H9 (cell line): Measurements from ENCODE around the gene TYMP. TPM values are rescaled to one million over a fixed set of nuclear protein-coding genes. Genes with fewer than 3 reads are reported as not detected.
A peak's percentile ranks its signal among the peaks of the same experiment; 100 is the strongest.

Source experiments
- DNase-seq: peaks from one replicate; pipeline ENCODE4 v3.0.0-alpha.2; 2017
- H2AFZ ChIP-seq: one replicate; pipeline ENCODE4 v1.6.1; 2013; ENCODE audit warnings: mild to moderate bottlenecking, low read length, control low read depth, moderate library complexity
- H2AK5ac ChIP-seq: 2 replicates; pipeline ENCODE4 v1.6.1; 2013; ENCODE audit warnings: low read length, control low read depth, mixed read lengths; ENCODE audit not compliant: insufficient read length
- H2BK120ac ChIP-seq: one replicate; pipeline ENCODE4 v1.6.1; 2013; ENCODE audit warnings: low read depth, mild to moderate bottlenecking, low read length, control low read depth, inconsistent platforms; ENCODE audit not compliant: poor library complexity, severe bottlenecking
- H2BK12ac ChIP-seq: 2 replicates; pipeline ENCODE4 v1.6.1; 2013; ENCODE audit warnings: low read length, control low read depth, mixed read lengths, low read depth; ENCODE audit not compliant: insufficient read length
- H2BK15ac ChIP-seq: 2 replicates; pipeline ENCODE4 v1.6.1; 2013; ENCODE audit warnings: low read depth, low read length, control low read depth
- H2BK20ac ChIP-seq: one replicate; pipeline ENCODE4 v1.6.1; 2013; ENCODE audit warnings: low read depth, mild to moderate bottlenecking, low read length, control low read depth, inconsistent platforms; ENCODE audit not compliant: poor library complexity, severe bottlenecking
- H2BK5ac ChIP-seq: 2 replicates; pipeline ENCODE4 v1.6.1; 2013; ENCODE audit warnings: low read length, control low read depth, mixed read lengths; ENCODE audit not compliant: insufficient read length
- H3K14ac ChIP-seq: 2 replicates; pipeline ENCODE4 v1.6.1; 2013; ENCODE audit warnings: low read length, control low read depth; ENCODE audit not compliant: insufficient read depth
- H3K18ac ChIP-seq: 2 replicates; pipeline ENCODE4 v1.6.1; 2013; ENCODE audit warnings: low read depth, mild to moderate bottlenecking, mixed read lengths, low read length, control low read depth; ENCODE audit not compliant: insufficient read length
- H3K23ac ChIP-seq: 2 replicates; pipeline ENCODE4 v1.6.1; 2013; ENCODE audit warnings: low read length, control low read depth, mixed read lengths, low read depth; ENCODE audit not compliant: insufficient read length
- H3K23me2 ChIP-seq: 2 replicates; pipeline ENCODE4 v1.6.1; 2013; ENCODE audit warnings: low read depth, mild to moderate bottlenecking, mixed read lengths, low read length, control low read depth; ENCODE audit not compliant: insufficient read length, poor library complexity, severe bottlenecking
- H3K27ac ChIP-seq: 2 replicates; pipeline ENCODE4 v1.5.1; 2013; ENCODE audit warnings: low read length, control low read depth, mixed read lengths, low read depth; ENCODE audit not compliant: insufficient read length
- H3K27me3 ChIP-seq: 2 replicates; pipeline ENCODE4 v1.6.1; 2013; ENCODE audit warnings: low read length, control low read depth, inconsistent platforms; ENCODE audit not compliant: insufficient read depth
- H3K4ac ChIP-seq: 2 replicates; pipeline ENCODE4 v1.6.1; 2013; ENCODE audit warnings: low read depth, mild to moderate bottlenecking, control low read depth, inconsistent platforms, low read length, moderate library complexity
- H3K4me1 ChIP-seq: 2 replicates; pipeline ENCODE4 v1.6.1; 2013; ENCODE audit warnings: low read length, control low read depth, inconsistent platforms; ENCODE audit not compliant: insufficient read depth
- H3K4me2 ChIP-seq: 2 replicates; pipeline ENCODE4 v1.6.1; 2013; ENCODE audit warnings: low read length, control low read depth, mixed read lengths; ENCODE audit not compliant: insufficient read length, insufficient read depth
- H3K56ac ChIP-seq: 2 replicates; pipeline ENCODE4 v1.6.1; 2013; ENCODE audit warnings: low read depth, mild to moderate bottlenecking, mixed read lengths, low read length, control low read depth; ENCODE audit not compliant: insufficient read length
- H3K79me1 ChIP-seq: 2 replicates; pipeline ENCODE4 v1.6.1; 2013; ENCODE audit warnings: low read depth, mild to moderate bottlenecking, moderate library complexity, low read length, control low read depth, inconsistent platforms; ENCODE audit not compliant: insufficient read depth, poor library complexity, severe bottlenecking
- H3K79me2 ChIP-seq: 2 replicates; pipeline ENCODE4 v1.6.1; 2013; ENCODE audit warnings: low read length, control low read depth, inconsistent platforms; ENCODE audit not compliant: insufficient read depth
- H3K9ac ChIP-seq: 2 replicates; pipeline ENCODE4 v1.6.1; 2013; ENCODE audit warnings: low read length, control low read depth, mixed read lengths; ENCODE audit not compliant: insufficient read length; ENCODE audit errors: extremely low read depth
- H3K9me3 ChIP-seq: one replicate; pipeline ENCODE4 v1.6.1; 2013; ENCODE audit warnings: low read depth, low read length, inconsistent platforms; ENCODE audit not compliant: control insufficient read depth
- H3T11ph ChIP-seq: one replicate; pipeline ENCODE4 v1.6.1; 2013; ENCODE audit warnings: mild to moderate bottlenecking, low read length, control low read depth, inconsistent platforms
- H4K20me1 ChIP-seq: one replicate; pipeline ENCODE4 v1.6.1; 2013; ENCODE audit not compliant: control insufficient read depth, insufficient read length, insufficient read depth
- H4K5ac ChIP-seq: 2 replicates; pipeline ENCODE4 v1.6.1; 2013; ENCODE audit warnings: low read depth, mild to moderate bottlenecking, mixed read lengths, low read length, control low read depth; ENCODE audit not compliant: insufficient read length
- H4K8ac ChIP-seq: replicated peaks from 2 replicates; pipeline ENCODE4 v1.6.1; 2013; ENCODE audit warnings: low read length, control low read depth, mixed read lengths, low read depth; ENCODE audit not compliant: insufficient read length
- H4K91ac ChIP-seq: 2 replicates; pipeline ENCODE4 v1.6.1; 2013; ENCODE audit warnings: low read depth, mild to moderate bottlenecking, moderate library complexity, mixed read lengths, low read length, control low read depth; ENCODE audit not compliant: insufficient read length
- H3K27ac Mint-ChIP-seq, 3 experiments: 2 replicates in 2 of 3; 3 replicates in 1 of 3; pipeline ENCODE4 v1.8.0; 2020 to 2021; ENCODE audit warnings: mixed read lengths in 3 of 3, mild to moderate bottlenecking in 1 of 3, moderate library complexity in 1 of 3
- H3K27me3 Mint-ChIP-seq: 2 replicates; pipeline ENCODE4 v1.8.0; 2021; ENCODE audit warnings: low read depth, mild to moderate bottlenecking, moderate library complexity, mixed read lengths
- H3K36me3 Mint-ChIP-seq, 3 experiments: 2 replicates in 2 of 3; 3 replicates in 1 of 3; pipeline ENCODE4 v1.8.0; 2020 to 2021; ENCODE audit warnings: low read depth in 3 of 3, mixed read lengths in 3 of 3; ENCODE audit not compliant: insufficient read depth in 1 of 3
- H3K4me1 Mint-ChIP-seq, 2 experiments: 2 replicates each; pipeline ENCODE4 v1.8.0; 2020; ENCODE audit warnings: mixed read lengths in 2 of 2
- H3K4me3 Mint-ChIP-seq, 2 experiments: 2 replicates in 1 of 2; 3 replicates in 1 of 2; pipeline ENCODE4 v1.8.0; 2020 to 2021; ENCODE audit warnings: mild to moderate bottlenecking in 2 of 2, mixed read lengths in 2 of 2, moderate library complexity in 1 of 2
- H3K9me3 Mint-ChIP-seq, 2 experiments: 2 replicates in 1 of 2; 3 replicates in 1 of 2; pipeline ENCODE4 v1.8.0; 2020; ENCODE audit warnings: mild to moderate bottlenecking in 2 of 2, mixed read lengths in 2 of 2, moderate library complexity in 1 of 2
- WGBS: extraction: QIAGEN DNeasy Blood & Tissue Kit; methylation state at CpG from one replicate; pipeline ENCODE4 v1.1.7; 2013; ENCODE audit warnings: missing lambda C conversion rate, low lambda C conversion rate, mixed read lengths; ENCODE audit not compliant: insufficient read length; ENCODE audit errors: extremely low coverage; 5-methylcytosine and 5-hydroxymethylcytosine counted together
- total RNA-seq: library from RNA; stranded (reverse); gene quantifications from 2 replicates; pipeline ENCODE4 v1.2.1, GENCODE V29; 2021
- TF ChIP-seq, protein P1 (sequence below): fragments of 200-600 bp; sonication (generic); conservative IDR thresholded peaks from 3 replicates; pipeline ENCODE4 v1.8.0; 2021; ENCODE audit warnings: antibody characterized with exemption, mild to moderate bottlenecking

Gene TYMP
- total RNA-seq, 1 experiment from 2014 or later = 1.0 TPM

DNA sequence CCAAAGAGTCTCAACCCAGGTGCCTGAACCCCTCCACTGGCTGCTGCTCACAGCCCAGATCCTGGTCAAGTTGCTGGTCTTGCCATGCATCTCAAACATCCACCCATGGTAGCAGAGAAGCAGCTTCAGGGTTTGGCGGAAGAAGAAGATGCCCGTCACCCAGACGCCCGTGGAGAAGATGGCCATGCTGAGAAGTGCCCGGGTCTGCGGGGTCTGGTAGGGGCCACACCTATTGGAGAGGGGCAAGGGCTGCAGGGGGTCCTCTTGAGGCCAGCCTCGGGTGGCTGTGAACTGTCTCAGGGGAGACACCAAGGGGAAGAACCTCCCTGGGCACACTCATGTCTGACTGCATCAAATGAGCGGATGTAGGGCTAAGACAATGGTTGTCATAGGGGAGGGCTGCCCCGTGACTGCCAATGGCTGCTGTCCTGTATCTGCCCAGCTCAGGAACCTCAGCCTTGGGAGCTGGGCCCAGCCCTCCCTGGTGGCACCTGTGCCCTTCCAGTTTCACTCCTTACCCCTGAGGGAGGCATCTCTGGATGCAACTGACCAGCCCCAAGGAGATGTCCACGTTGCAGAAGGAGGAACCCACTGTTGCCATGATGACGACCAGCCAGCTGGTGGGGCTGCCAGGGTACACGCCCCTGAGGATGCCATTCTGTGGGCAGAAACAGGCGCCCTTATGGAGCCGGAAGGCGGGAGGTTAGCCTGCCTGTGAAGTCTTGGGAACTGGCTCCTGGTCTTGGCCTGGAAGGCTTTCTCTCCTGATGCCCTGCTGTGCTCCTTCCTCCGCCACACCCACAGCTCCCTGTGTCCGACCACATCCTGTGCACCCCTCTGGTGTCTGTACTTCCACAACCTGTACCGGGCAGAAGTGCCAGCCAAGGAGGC is 47.2 kb upstream of the TYMP start:
- H3K4me1 ChIP-seq = peaks cover 2% of the 10 kb centered on the region; the same call in 1 of the 2 replicates
- no peak overlapping the region for H3K18ac ChIP-seq
- H4K20me1 ChIP-seq = no peaks in the 10 kb centered on the region
- H3K23me2 ChIP-seq = no peaks in the 10 kb centered on the region
- H4K8ac ChIP-seq = no peak overlapping the region
- no peak for DNase-seq
- no peak overlapping the region for H3K27ac ChIP-seq
- TF ChIP-seq, protein P1, sequence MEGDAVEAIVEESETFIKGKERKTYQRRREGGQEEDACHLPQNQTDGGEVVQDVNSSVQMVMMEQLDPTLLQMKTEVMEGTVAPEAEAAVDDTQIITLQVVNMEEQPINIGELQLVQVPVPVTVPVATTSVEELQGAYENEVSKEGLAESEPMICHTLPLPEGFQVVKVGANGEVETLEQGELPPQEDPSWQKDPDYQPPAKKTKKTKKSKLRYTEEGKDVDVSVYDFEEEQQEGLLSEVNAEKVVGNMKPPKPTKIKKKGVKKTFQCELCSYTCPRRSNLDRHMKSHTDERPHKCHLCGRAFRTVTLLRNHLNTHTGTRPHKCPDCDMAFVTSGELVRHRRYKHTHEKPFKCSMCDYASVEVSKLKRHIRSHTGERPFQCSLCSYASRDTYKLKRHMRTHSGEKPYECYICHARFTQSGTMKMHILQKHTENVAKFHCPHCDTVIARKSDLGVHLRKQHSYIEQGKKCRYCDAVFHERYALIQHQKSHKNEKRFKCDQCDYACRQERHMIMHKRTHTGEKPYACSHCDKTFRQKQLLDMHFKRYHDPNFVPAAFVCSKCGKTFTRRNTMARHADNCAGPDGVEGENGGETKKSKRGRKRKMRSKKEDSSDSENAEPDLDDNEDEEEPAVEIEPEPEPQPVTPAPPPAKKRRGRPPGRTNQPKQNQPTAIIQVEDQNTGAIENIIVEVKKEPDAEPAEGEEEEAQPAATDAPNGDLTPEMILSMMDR = no peak
- no peak overlapping the region for H3K9ac ChIP-seq
- Mint-ChIP-seq H3K9me3 (no peaks in the 10 kb centered on the region), H3K27me3 (no peaks in the 10 kb centered on the region; the same call in 1 of the 2 replicates), H3K36me3 (peaks cover 4 to 61% (median 54%) of the 10 kb centered on the region in 3 experiments), H3K4me3 (no peak overlapping the region), H3K27ac (peak overlapping the region in 1 of 3 experiments; percentile 70; a peak in 3 of 7 replicates), H3K4me1 (0 out of 4 replicates have a peak, but pooled peaks cover 0 to 6% of the 10 kb centered on the region in 2 experiments)
- no peak overlapping the region for H4K91ac ChIP-seq
- WGBS = no CpG with 5 or more reads among the region's 18 CpGs
- H2BK120ac ChIP-seq = no peak overlapping the region
- H2BK12ac ChIP-seq = no peak overlapping the region
- no peak overlapping the region for H3T11ph ChIP-seq
- no peak overlapping the region for H2BK15ac ChIP-seq
- H4K5ac ChIP-seq = no peak overlapping the region
- H2AFZ ChIP-seq = no peak overlapping the region
- no peak overlapping the region for H2BK20ac ChIP-seq
- no peak overlapping the region for H2AK5ac ChIP-seq
- H3K79me1 ChIP-seq = peaks cover 4% of the 10 kb centered on the region
- H3K23ac ChIP-seq = no peak overlapping the region
- H3K27me3 ChIP-seq = no peaks in the 10 kb centered on the region
- no peak overlapping the region for H3K4ac ChIP-seq
- no peak overlapping the region for H3K4me2 ChIP-seq
- H3K9me3 ChIP-seq = no peaks in the 10 kb centered on the region
- H2BK5ac ChIP-seq = no peak overlapping the region
- H3K79me2 ChIP-seq = no peaks in the 10 kb centered on the region
- no peak overlapping the region; the same call in 1 of the 2 replicates for H3K14ac ChIP-seq
- H3K56ac ChIP-seq = no peak overlapping the region
